GM12874 (cell line): Measurements from ENCODE around the gene EBPL.

ENCODE experiments used
- CTCF ChIP-seq: IDR thresholded peaks from 2 replicates; pipeline ENCODE4 v1.5.1; 2011; ENCODE audit warnings: low read depth, mild to moderate bottlenecking, control low read depth, low read length, moderate library complexity; ENCODE audit not compliant: insufficient read depth

The EBPL gene

GRCh38 chr13:49616676-49617065 is 74.6 kb downstream of the EBPL start:
- TF ChIP-seq CTCF, result no peak

DNA sequence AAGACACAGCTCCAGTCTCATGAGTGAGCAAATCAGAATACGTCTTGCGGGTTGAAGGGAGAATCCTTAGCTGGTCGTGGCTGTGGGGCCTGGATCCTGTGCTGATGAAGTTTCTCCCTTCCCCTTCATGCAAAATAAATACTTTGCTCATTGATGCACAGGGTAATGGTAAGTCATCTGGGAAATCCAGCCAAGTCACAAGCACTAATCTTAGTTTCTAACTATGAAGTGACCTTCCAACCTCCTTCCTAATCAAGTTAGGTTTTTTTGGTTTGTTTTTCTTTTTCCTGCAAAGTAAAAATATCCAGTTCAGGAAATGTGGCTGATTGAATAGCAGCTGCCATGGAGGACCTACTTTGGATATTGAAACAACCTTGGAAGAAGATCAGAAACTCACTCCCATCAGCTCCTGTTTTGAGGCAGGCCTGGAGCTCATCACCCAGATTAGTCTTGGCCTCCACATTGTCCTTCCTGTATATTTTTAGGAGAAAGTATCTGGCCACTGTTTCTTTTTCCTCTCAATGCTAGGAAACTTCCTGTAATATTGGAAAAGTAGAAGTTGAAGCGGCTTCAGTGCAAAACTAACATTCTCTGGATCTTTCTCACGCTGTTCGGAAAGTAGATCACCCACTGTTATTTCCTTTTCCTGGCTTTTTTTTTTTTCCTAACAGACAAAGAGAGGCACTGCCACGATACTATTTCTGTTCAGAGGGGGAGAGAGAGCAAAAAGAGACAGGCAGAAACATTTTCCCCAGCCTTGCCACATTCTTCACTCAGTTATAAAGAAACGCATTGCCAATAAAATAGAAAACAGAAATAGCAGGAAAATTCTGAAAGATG is 75.2 kb downstream of the EBPL start:
- TF ChIP-seq CTCF, result no peak
